Neuronal stem cell (in vitro differentiated cells): ENCODE results near the gene CDK14.

Experiments used
- DNase-seq: peaks from one replicate; pipeline ENCODE4 v3.0.0-alpha.2; 2013; ENCODE audit warnings: low spot score
- H2AFZ ChIP-seq: one replicate; pipeline ENCODE4 v1.6.1; 2013; ENCODE audit warnings: mild to moderate bottlenecking, low read length, inconsistent platforms
- H2AK5ac ChIP-seq: 2 replicates; pipeline ENCODE4 v1.6.1; 2013; ENCODE audit warnings: low read depth, mild to moderate bottlenecking, inconsistent platforms, low read length, moderate library complexity, mixed read lengths
- H2BK120ac ChIP-seq: 2 replicates; pipeline ENCODE4 v1.6.1; 2013; ENCODE audit warnings: low read depth, mild to moderate bottlenecking, inconsistent platforms, low read length, moderate library complexity, mixed read lengths
- H2BK12ac ChIP-seq: one replicate; pipeline ENCODE4 v1.6.1; 2013; ENCODE audit warnings: low read length, inconsistent platforms
- H2BK15ac ChIP-seq: 2 replicates; pipeline ENCODE4 v1.6.1; 2013; ENCODE audit warnings: mild to moderate bottlenecking, low read length, inconsistent platforms, mixed read lengths
- H2BK5ac ChIP-seq: one replicate; pipeline ENCODE4 v1.6.1; 2013; ENCODE audit warnings: inconsistent platforms, mild to moderate bottlenecking, low read length, moderate library complexity
- H3K14ac ChIP-seq: one replicate; pipeline ENCODE4 v1.6.1; 2013; ENCODE audit warnings: low read length, inconsistent platforms
- H3K18ac ChIP-seq: 2 replicates; pipeline ENCODE4 v1.6.1; 2013; ENCODE audit warnings: low read length, inconsistent platforms
- H3K23ac ChIP-seq: 2 replicates; pipeline ENCODE4 v1.6.1; 2013; ENCODE audit warnings: low read depth, mild to moderate bottlenecking, mixed read lengths, low read length, inconsistent platforms; ENCODE audit not compliant: poor library complexity
- H3K27ac ChIP-seq: replicated peaks from 3 replicates; pipeline ENCODE4 v1.5.1; 2013; ENCODE audit warnings: low read length, inconsistent platforms
- H3K27me3 ChIP-seq, 3 experiments: 2 replicates each; pipeline ENCODE4 v1.6.1; 2013; ENCODE audit warnings: low read length in 3 of 3, mild to moderate bottlenecking in 2 of 3, inconsistent platforms in 1 of 3, low read depth in 1 of 3, mixed read lengths in 1 of 3, moderate library complexity in 1 of 3; ENCODE audit not compliant: control insufficient read depth in 3 of 3, insufficient read depth in 3 of 3
- H3K36me3 ChIP-seq, 2 donors: replicated peaks in 1 of 2; 2 replicates each; pipeline ENCODE4 v1.6.1; 2013; ENCODE audit warnings: low read length in 2 of 2; ENCODE audit not compliant: control insufficient read depth in 2 of 2, insufficient read depth in 2 of 2
- H3K4ac ChIP-seq: 2 replicates; pipeline ENCODE4 v1.6.1; 2013; ENCODE audit warnings: inconsistent platforms, mild to moderate bottlenecking, low read length, moderate library complexity
- H3K4me1 ChIP-seq, 2 donors: 1 replicate in 1 of 2; 2 replicates in 1 of 2; pipeline ENCODE4 v1.6.1; 2013; ENCODE audit warnings: low read length in 2 of 2, low read depth in 1 of 2; ENCODE audit not compliant: control insufficient read depth in 2 of 2, insufficient read depth in 1 of 2
- H3K4me2 ChIP-seq: one replicate; pipeline ENCODE4 v1.6.1; 2013; ENCODE audit warnings: mild to moderate bottlenecking, low read length, inconsistent platforms; ENCODE audit not compliant: insufficient read depth, poor library complexity, severe bottlenecking
- H3K4me3 ChIP-seq, 2 donors: 2 replicates each; pipeline ENCODE4 v1.5.1; 2013; ENCODE audit warnings: low read length in 2 of 2, mild to moderate bottlenecking in 2 of 2, inconsistent platforms in 1 of 2, moderate library complexity in 1 of 2
- H3K79me1 ChIP-seq: one replicate; pipeline ENCODE4 v1.6.1; 2013; ENCODE audit warnings: low read depth, mild to moderate bottlenecking, inconsistent platforms, low read length, moderate library complexity
- H3K9ac ChIP-seq: one replicate; pipeline ENCODE4 v1.6.1; 2013; ENCODE audit warnings: mild to moderate bottlenecking, low read depth, low read length, inconsistent platforms; ENCODE audit not compliant: poor library complexity
- H3K9me3 ChIP-seq, 2 donors: replicated peaks in 1 of 2; 2 replicates each; pipeline versions ENCODE3 to v1.6.1; 2013; ENCODE audit warnings: low read length in 2 of 2, mild to moderate bottlenecking in 2 of 2, inconsistent platforms in 1 of 2, low read depth in 1 of 2, mixed read lengths in 1 of 2, moderate library complexity in 1 of 2; ENCODE audit not compliant: control insufficient read depth in 2 of 2, insufficient read depth in 1 of 2
- H4K8ac ChIP-seq: one replicate; pipeline ENCODE4 v1.6.1; 2013; ENCODE audit warnings: low read depth, mild to moderate bottlenecking, inconsistent platforms, low read length, moderate library complexity
- H4K91ac ChIP-seq: one replicate; pipeline ENCODE4 v1.6.1; 2013; ENCODE audit warnings: low read length, low read depth, mild to moderate bottlenecking, inconsistent platforms; ENCODE audit not compliant: poor library complexity
- WGBS, 2 donors: extraction: QIAGEN DNeasy Blood & Tissue Kit; methylation state at CpG; one replicate each; pipeline ENCODE4 v1.1.7; 2013; ENCODE audit warnings: missing lambda C conversion rate in 2 of 2, mixed read lengths in 1 of 2; ENCODE audit not compliant: insufficient read length in 2 of 2, insufficient replicate concordance in 1 of 2; ENCODE audit errors: extremely low coverage in 2 of 2; 5-methylcytosine and 5-hydroxymethylcytosine counted together

Gene CDK14

GRCh38 chr7:91165006-91165845 lies 569.1 kb downstream of the CDK14 start:
- Histone ChIP-seq H3K14ac (no peak overlapping the region), H3K9me3 (no peaks in the 10 kb centered on the region), H3K27ac (no peak overlapping the region), H2BK120ac (no peak overlapping the region), H2BK12ac (no peak overlapping the region), H3K9ac (no peak overlapping the region), H2AK5ac (no peak overlapping the region), H3K23ac (no peak overlapping the region), H3K18ac (no peak overlapping the region), H3K4ac (no peak overlapping the region), H3K79me1 (no peaks in the 10 kb centered on the region), H3K4me2 (no peak overlapping the region), H3K27me3 (no peaks in the 10 kb centered on the region), H2BK15ac (no peak overlapping the region), H3K36me3 (no peaks in the 10 kb centered on the region), H3K4me3 (no peak overlapping the region), H3K4me1 (peaks cover 3 to 39% of the 10 kb centered on the region in 2 donors), H4K8ac (no peak overlapping the region), H4K91ac (no peak overlapping the region), H2BK5ac (no peak overlapping the region), H2AFZ (no peak overlapping the region)
- WGBS, 2 donors, result no CpG with 5 or more reads among the region's 9 CpGs
- DNase-seq, result no peak

GRCh38 chr7:91165846-91166230 lies 569.7 kb downstream of the CDK14 start:
- WGBS, 2 donors, result no CpG with 5 or more reads among the region's 1 CpG
- H3K14ac ChIP-seq, result no peak overlapping the region

DNA sequence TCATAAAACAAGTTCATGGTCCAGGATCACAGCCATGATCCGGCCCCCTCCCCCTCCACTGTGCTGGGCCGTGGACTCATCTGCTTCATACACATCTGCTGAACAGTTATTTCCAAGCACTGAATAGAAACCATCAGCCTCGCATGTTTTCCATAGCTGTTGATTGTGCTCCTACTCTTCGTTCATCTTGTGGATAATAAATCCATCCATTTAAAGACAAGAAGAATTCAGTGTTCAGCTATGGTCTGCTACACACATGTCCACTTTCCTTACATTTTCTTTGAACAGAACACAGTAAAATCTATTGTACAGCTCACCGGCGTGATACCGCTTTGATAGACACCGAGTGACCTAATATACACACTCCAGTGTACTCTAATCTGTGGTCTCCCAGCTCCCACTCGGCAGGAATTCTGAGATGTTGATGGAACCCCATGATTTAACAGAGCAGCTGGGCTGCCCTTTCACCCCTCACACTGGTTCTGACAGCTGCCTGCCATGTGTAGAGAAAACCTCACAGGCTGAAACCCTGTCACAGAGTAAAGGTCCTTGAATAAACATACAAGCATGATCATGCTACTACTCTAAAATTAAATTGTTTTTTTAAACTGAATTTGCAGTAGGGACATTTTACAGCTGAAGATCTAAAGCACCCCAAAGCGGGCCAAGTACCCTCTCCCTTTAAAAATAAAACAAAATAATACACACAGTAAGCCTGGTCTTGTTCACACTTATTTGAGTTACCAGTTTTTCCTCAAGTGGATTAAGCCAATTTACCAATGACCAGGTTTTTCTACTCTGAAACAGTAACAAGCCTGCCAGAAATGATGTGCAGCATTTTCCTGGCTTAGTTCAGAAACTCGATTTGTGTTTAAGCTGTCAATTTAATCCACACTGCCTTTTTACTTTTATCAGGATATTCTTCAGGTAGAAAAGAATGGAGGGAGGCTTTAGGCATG lies 573.0 kb downstream of the CDK14 start:
- Histone ChIP-seq H3K79me1 (no peaks in the 10 kb centered on the region), H3K4me1 (peaks cover 3 to 32% of the 10 kb centered on the region in 2 donors), H2BK15ac (no peak overlapping the region), H2BK12ac (no peak overlapping the region), H3K4me3 (no peak overlapping the region), H2BK120ac (no peak overlapping the region), H3K27me3 (no peaks in the 10 kb centered on the region), H3K4ac (no peak overlapping the region), H3K36me3 (no peaks in the 10 kb centered on the region), H4K91ac (no peak overlapping the region), H3K27ac (no peak overlapping the region), H3K23ac (no peak overlapping the region), H3K9ac (no peak overlapping the region), H4K8ac (no peak overlapping the region), H3K4me2 (no peak overlapping the region), H3K14ac (no peak overlapping the region), H2AFZ (peak overlapping the region; percentile 0), H2BK5ac (no peak overlapping the region), H3K18ac (no peak overlapping the region), H3K9me3 (peaks cover 0 to 6% of the 10 kb centered on the region in 2 donors), H2AK5ac (no peak overlapping the region)
- no peak for DNase-seq
- no CpG with 5 or more reads among the region's 11 CpGs for WGBS, 2 donors

More at GRCh38 chr7:91165846-91166230, 569.7 kb downstream of the CDK14 start:
- no peak overlapping the region for H2BK15ac ChIP-seq
- H3K36me3 ChIP-seq, result no peaks in the 10 kb centered on the region
- H3K9ac ChIP-seq, result no peak overlapping the region
- H3K23ac ChIP-seq, result no peak overlapping the region
- no peak overlapping the region for H4K8ac ChIP-seq
- no peak overlapping the region for H2BK5ac ChIP-seq
- no peak overlapping the region for H2BK12ac ChIP-seq
- no peak overlapping the region for H3K4me2 ChIP-seq
- no peak overlapping the region for H3K27ac ChIP-seq
- H3K4me1 ChIP-seq, result peaks cover 3 to 41% of the 10 kb centered on the region in 2 donors
- DNase-seq, result no peak
- H2BK120ac ChIP-seq, result no peak overlapping the region
- H2AFZ ChIP-seq, result no peak overlapping the region
- H3K4me3 ChIP-seq, result no peak overlapping the region
- H3K79me1 ChIP-seq, result no peaks in the 10 kb centered on the region
- H3K18ac ChIP-seq, result no peak overlapping the region
- H3K4ac ChIP-seq, result no peak overlapping the region
- no peak overlapping the region for H4K91ac ChIP-seq
- H2AK5ac ChIP-seq, result no peak overlapping the region
- H3K9me3 ChIP-seq, result no peaks in the 10 kb centered on the region
- H3K27me3 ChIP-seq, result no peaks in the 10 kb centered on the region

- no peak overlapping the region for H3K4me2 ChIP-seq
- peaks cover 3 to 29% of the 10 kb centered on the region in 2 donors for H3K4me1 ChIP-seq
- H2AFZ ChIP-seq, result no peak overlapping the region
- H3K4ac ChIP-seq, result no peak overlapping the region
- no peak overlapping the region for H3K23ac ChIP-seq
- no peaks in the 10 kb centered on the region for H3K27me3 ChIP-seq
- H4K91ac ChIP-seq, result no peak overlapping the region
- WGBS, 2 donors, result no CpG with 5 or more reads among the region's 5 CpGs
- no peak overlapping the region for H4K8ac ChIP-seq
- no peak overlapping the region for H2BK120ac ChIP-seq
- no peak overlapping the region for H3K4me3 ChIP-seq
- H3K14ac ChIP-seq, result no peak overlapping the region
- no peak overlapping the region for H2BK15ac ChIP-seq
- no peak overlapping the region for H3K27ac ChIP-seq
- no peak overlapping the region for H3K9ac ChIP-seq
- no peak overlapping the region for H2BK12ac ChIP-seq
- no peaks in the 10 kb centered on the region for H3K79me1 ChIP-seq
- H3K9me3 ChIP-seq, result peaks cover 0 to 6% of the 10 kb centered on the region in 2 donors
- H2AK5ac ChIP-seq, result no peak overlapping the region
- no peak overlapping the region for H3K18ac ChIP-seq
- no peak overlapping the region for H2BK5ac ChIP-seq
- H3K36me3 ChIP-seq, result no peaks in the 10 kb centered on the region
- DNase-seq, result no peak
Observed at GRCh38 chr7:91169830-91170191, 573.7 kb downstream of the CDK14 start.
